ENCODE data around the gene RAPGEF1. TPM values are rescaled to one million over a fixed set of nuclear protein-coding genes. Genes with fewer than 3 reads are reported as not detected.

RAPGEF1 gene
- total RNA-seq, 1 experiment from 2014 or later: 47.1 TPM

DNA sequence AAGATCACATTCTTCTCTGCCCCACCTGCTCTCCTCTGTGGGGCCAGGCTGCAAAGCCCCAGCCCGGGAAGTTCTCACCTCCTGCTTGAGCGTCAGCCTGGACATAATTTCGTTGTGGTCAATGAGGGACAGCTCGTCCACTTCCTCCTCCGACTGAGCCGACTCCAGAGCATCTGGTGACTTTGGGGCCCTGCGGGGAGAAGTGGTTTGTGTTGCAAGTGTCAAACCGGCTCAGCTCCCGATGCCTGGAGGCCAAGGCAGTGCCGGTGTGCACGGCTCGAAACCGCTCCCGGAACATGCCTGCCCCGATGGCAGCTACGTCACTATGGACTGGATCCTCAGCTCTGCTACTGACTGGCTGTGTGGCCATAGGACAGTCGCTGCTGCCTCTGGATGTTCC lies 141.8 kb downstream of the RAPGEF1 start:
- no peak for DNase-seq
- no peaks in the 10 kb centered on the region for H3K27me3 ChIP-seq (ENCODE audit: control insufficient read depth, insufficient read depth, low read length)
- no peak overlapping the region for H3K4me3 ChIP-seq (ENCODE audit: insufficient read depth, low read depth, low read length)
- H3K36me3 ChIP-seq (replicated peaks; ENCODE audit: control insufficient read depth, insufficient read depth, low read length): peaks cover 31% of the 10 kb centered on the region

DNA sequence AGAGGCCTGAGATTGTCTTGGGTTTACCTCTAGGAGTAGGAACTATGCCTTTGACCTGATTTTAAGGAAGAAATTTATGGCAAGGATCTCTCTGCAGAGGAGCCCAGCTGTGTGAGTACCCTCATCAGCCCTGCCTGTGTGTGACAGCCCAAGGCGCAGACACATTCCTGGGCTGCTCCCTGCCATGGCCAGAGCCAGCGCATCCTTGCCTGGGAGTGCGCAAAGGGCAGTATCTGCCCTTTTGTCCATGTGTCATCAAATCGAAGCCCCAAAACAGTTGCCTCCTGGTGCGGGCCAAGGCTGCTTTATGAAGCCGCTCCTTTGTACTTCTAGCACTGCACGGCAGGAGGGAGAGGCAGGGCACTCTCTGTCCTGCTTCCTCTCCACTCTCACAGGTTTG lies 142.6 kb downstream of the RAPGEF1 start:
- peaks cover 31% of the 10 kb centered on the region for H3K36me3 ChIP-seq (replicated peaks; ENCODE audit: control insufficient read depth, insufficient read depth, low read length)
- H3K4me3 ChIP-seq (ENCODE audit: insufficient read depth, low read depth, low read length): no peak overlapping the region
- no peaks in the 10 kb centered on the region for H3K27me3 ChIP-seq (ENCODE audit: control insufficient read depth, insufficient read depth, low read length)
- DNase-seq: no peak

DNA sequence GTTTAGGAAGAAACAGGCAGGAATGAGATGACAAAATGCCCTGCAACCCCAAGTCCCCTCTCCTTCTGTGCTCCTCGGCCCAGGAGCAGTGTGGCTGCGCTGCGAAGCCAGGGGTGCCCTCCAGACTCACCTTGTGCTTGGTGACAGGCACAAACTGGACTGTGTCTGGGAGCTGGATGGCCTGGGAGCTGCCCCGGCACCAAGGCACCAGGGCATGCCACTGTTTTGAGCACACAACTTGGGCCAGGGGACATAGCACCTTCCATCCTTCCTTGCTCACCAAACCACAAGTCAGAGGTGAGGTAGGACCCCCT lies 143.5 kb downstream of the RAPGEF1 start:
- no peak for DNase-seq
- Histone ChIP-seq H3K36me3 (replicated peaks; ENCODE audit: control insufficient read depth, insufficient read depth, low read length) (peaks cover 27% of the 10 kb centered on the region), H3K27me3 (ENCODE audit: control insufficient read depth, insufficient read depth, low read length) (no peaks in the 10 kb centered on the region), H3K4me3 (ENCODE audit: insufficient read depth, low read depth, low read length) (no peak overlapping the region)

DNA sequence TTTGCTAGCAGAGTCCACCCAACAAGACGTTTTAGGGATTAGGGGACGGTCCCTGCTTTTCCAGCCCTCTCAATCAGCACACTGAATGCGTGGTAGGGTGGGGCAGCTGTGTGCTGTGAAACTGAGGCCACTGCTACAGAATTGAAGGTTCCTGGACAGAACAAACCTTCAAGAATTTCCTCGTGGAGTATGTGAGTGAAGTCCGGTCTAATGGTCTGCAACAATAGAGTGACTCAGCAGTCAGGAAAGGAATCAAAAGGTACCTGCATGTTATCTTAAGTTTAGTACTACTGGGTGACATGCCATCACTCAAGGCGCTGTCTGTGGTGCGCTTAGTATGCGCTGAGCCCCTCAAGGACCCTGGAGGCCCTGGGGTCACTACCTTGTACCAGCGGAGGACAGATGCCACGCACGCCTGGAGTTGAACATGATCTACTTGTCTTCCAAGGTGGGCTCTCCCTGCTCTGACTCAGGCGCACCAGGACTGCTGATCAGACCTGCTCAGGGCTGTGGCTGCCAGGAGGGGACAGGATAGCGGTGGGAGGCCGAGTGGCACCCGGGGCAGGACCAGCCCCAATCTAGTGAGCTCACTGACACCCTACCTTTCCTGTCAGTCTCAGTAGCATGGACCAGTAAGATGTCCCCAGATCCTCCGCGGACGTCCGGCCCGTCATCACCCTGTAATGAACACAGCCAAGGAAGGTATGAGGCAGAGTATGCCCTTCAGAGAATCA lies 144.0 kb downstream of the RAPGEF1 start:
- DNase-seq: no peak
- peaks cover 25% of the 10 kb centered on the region for H3K36me3 ChIP-seq (replicated peaks; ENCODE audit: control insufficient read depth, insufficient read depth, low read length)
- no peaks in the 10 kb centered on the region for H3K27me3 ChIP-seq (ENCODE audit: control insufficient read depth, insufficient read depth, low read length)
- no peak overlapping the region for H3K4me3 ChIP-seq (ENCODE audit: insufficient read depth, low read depth, low read length)

DNA sequence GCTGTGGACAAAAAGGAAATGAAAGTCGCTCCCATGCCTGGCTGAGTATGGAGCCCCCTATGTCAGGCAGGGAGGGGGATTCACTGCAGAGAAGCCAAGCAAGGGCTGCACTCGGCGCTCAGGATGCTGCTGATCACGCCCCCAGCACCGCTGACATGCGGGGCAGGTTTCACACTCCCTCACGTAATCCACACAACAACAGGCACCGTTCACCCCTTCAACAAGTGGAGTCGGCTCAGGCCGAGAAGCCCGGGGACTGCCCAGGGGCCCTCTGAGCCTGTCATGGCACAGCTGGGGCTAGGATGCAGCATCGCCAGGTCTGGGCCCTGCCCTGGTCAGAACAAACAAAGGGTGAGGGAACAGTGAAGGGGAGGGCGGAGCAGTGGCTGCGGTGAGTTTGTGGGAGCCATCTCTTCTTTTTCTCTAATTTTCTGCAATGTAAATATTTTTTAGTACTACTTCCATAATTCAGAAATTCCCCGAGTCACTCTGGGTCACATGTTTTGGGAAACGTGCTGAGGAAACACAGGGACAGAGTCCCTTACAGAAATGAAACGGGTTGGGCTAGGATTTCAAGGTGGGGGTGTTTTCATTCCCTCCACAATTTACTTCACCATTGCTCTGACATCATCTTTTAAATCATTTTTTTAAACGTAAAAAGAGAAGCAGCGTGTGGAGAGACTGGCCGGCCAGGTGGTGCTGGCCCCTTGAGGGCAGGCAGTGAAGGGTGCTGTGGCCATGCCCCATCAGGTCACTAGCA lies 144.8 kb downstream of the RAPGEF1 start:
- Histone ChIP-seq H3K36me3 (replicated peaks; ENCODE audit: control insufficient read depth, insufficient read depth, low read length) (peaks cover 27% of the 10 kb centered on the region), H3K4me3 (ENCODE audit: insufficient read depth, low read depth, low read length) (no peak overlapping the region)
- DNase-seq: no peak

DNA sequence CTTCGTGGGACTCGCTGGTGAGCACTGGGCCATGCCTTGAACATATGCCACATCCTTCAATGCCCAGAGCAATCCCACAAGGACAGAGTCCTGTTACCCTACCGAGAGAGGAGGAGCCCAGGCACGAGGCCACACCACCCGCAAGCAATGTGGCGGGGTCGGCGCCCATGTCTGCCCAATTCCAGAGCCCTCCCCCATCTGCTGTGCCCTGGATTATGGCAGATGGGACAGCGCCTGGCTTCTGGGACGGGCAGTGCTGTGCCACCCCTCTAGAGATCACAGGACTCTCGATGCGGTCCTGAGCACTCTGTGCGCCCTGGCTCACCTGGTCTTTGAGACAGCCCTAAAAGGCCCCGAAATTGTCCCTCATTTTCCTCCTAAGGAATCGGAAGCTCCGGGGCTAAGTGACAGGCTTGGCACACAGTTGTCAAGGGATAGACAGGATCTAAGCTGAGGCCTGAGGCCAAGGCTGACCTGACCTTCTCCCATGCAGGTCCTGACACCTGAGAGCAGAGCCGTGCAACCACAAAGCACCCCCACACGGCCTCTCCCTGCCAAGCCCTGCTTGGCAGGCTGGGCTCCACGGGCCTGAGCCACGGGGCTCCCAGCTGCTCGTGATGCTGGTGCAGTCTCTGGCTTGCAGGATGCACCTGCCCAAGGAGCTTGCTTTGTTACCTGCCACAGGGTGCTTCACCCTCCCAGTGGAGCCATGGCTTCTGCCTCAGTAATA lies 145.8 kb downstream of the RAPGEF1 start:
- Histone ChIP-seq H3K4me3 (ENCODE audit: insufficient read depth, low read depth, low read length) (no peak overlapping the region), H3K27me3 (ENCODE audit: control insufficient read depth, insufficient read depth, low read length) (no peaks in the 10 kb centered on the region), H3K36me3 (replicated peaks; ENCODE audit: control insufficient read depth, insufficient read depth, low read length) (peaks cover 27% of the 10 kb centered on the region)
- DNase-seq: no peak

More for the DNA sequence above, 144.8 kb downstream of the RAPGEF1 start:
- H3K27me3 ChIP-seq (ENCODE audit: control insufficient read depth, insufficient read depth, low read length): no peaks in the 10 kb centered on the region

DNA sequence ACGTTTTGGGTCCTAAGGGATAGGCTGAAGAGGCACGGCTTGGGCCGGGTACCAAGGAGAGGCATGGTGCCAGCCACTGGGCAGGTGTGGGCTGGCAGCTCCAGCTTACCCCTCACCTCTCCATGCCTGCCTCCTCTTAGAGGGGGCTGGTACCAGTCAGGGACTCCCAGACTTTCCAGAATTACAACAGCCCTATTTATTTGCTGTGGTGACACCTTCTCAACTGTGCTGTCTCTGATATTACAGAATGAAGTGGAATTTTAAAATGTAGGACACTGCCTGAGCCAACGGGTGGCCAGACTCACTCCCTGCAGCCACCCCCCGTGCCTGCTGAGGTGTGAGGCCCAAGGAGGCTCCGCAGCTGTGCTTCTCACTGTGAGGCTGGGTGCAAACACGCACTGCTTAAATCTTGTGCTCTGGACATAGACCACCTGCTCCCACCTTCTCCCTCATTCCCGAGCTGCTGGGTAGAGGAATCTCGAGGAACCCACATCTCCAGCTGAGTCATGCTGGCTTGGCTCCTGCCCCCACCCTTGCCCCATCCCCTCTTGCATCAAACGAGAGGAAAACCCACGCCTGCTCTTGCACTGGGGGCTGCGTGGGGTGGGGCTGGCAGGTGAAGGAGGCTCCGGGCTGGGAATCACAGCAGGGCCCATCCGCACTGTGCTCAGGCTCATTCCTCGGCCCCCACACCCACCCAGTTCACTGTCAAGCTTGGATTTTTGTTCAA lies 146.6 kb downstream of the RAPGEF1 start:
- H3K4me3 ChIP-seq (ENCODE audit: insufficient read depth, low read depth, low read length): no peak overlapping the region
- H3K36me3 ChIP-seq (replicated peaks; ENCODE audit: control insufficient read depth, insufficient read depth, low read length): peaks cover 28% of the 10 kb centered on the region
- no peaks in the 10 kb centered on the region for H3K27me3 ChIP-seq (ENCODE audit: control insufficient read depth, insufficient read depth, low read length)
- DNase-seq: no peak

DNA sequence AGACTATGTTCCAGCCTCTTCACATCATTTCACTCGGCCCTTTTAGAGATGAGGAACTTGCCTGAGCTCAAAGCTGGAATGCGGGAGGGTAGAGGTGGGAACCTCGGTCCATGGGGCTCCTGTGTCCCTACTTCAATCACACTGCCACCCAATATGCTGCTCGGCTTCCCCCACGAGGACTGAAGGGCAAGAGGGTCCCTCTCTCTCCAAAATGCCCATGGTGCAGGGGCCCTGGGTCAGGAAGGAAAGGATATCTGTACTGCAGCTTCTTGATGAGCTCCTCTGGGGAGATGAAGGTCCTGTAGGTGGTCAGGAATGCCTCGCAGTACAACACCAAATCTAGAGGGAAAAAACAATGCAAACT lies 148.0 kb downstream of the RAPGEF1 start:
- no peaks in the 10 kb centered on the region for H3K27me3 ChIP-seq (ENCODE audit: control insufficient read depth, insufficient read depth, low read length)
- no peak for DNase-seq

DNA sequence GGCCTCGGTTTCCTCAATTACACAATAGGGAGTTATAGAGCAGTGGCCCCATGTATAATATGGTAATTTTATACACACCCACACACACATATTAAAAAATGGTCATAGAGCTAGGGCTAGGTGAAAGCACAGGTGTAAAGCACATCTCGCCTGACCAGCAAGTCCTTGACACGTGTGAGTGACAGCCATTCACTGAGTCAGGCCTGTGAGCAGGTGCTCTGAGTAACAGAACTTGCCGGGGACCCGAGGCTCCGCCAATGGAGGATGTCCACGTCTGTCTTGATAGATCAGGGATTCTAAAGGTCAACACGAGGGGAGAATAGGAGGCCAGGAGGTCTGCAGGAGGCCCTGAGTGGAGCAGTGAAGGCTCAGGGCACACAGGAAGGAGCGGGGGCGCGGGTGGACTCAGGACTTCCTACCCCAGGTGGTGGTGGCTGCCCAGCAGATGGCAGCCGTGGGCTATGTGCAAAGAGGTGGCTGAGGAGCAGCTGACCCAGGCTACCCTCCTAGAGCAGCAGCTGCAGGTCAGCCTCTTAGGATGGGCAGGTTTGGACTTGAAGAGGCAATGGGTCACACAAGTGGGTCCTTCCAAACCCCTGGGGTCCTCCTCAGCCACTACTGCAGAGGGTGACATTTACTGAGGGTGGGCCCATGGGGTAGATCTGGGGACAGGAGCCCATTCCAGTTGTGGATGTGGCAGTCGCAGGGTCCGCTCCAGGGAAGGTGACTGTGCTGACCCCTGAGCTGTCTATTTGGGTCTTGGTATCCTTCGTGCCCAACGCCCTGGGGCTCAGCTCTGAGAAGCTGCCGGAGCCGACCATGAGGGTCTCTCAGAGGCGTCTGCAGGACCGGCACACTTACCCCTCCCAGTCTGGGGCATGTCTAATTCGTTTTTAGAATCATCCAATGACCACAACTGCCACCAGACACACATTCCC lies 148.7 kb downstream of the RAPGEF1 start:
- DNase-seq: peak; percentile 95
- Histone ChIP-seq H3K36me3 (replicated peaks; ENCODE audit: control insufficient read depth, insufficient read depth, low read length) (peaks cover 26% of the 10 kb centered on the region), H3K27me3 (ENCODE audit: control insufficient read depth, insufficient read depth, low read length) (no peaks in the 10 kb centered on the region), H3K4me3 (ENCODE audit: insufficient read depth, low read depth, low read length) (no peak overlapping the region)

More for the DNA sequence above, 148.0 kb downstream of the RAPGEF1 start:
- H3K36me3 ChIP-seq (replicated peaks; ENCODE audit: control insufficient read depth, insufficient read depth, low read length): peaks cover 31% of the 10 kb centered on the region
- H3K4me3 ChIP-seq (ENCODE audit: insufficient read depth, low read depth, low read length): no peak overlapping the region

DNA sequence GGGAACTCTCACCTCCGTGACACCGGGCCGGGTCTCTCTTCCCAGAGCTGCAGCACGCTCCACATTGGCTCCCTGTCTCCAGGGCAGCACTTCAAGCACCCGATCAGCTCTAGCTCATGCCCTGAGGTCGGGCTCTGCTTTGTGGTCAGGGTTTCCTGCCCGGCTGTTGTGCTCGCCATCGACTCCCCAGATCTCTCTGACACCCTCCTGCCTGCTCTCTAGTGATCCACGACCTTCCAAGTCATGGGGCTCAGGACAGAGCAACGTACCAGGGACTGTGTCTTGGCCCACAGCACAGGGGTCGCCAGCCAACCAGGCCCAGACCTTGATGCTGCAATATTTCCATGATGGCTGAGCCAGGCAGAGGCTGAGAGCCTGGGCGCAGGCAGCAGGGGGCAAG lies 149.4 kb downstream of the RAPGEF1 start:
- Histone ChIP-seq H3K4me3 (ENCODE audit: insufficient read depth, low read depth, low read length) (no peak overlapping the region), H3K36me3 (replicated peaks; ENCODE audit: control insufficient read depth, insufficient read depth, low read length) (peaks cover 21% of the 10 kb centered on the region), H3K27me3 (ENCODE audit: control insufficient read depth, insufficient read depth, low read length) (no peaks in the 10 kb centered on the region)
- no peak for DNase-seq

DNA sequence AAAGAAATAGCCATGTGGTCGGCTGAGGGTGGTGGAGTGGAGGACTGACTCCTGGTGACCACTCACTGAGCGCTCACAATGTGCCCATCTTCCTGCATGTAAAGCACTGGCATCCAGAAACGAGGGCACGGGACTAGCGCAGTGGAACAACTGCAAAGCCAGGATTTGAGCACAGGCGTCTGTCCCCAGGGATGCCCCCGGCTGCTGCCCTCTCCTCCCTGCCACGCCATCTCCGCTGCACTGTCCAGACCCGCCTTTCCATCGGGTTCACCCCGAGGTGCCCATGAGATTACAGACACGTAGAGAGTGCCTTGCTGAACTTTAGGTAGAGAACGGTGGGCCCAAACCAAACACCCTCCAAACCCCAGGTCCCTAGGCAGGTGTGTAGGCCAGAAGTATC lies 149.9 kb downstream of the RAPGEF1 start:
- peaks cover 22% of the 10 kb centered on the region for H3K36me3 ChIP-seq (replicated peaks; ENCODE audit: control insufficient read depth, insufficient read depth, low read length)
- no peak overlapping the region for H3K4me3 ChIP-seq (ENCODE audit: insufficient read depth, low read depth, low read length)
- DNase-seq: no peak
- no peaks in the 10 kb centered on the region for H3K27me3 ChIP-seq (ENCODE audit: control insufficient read depth, insufficient read depth, low read length)

DNA sequence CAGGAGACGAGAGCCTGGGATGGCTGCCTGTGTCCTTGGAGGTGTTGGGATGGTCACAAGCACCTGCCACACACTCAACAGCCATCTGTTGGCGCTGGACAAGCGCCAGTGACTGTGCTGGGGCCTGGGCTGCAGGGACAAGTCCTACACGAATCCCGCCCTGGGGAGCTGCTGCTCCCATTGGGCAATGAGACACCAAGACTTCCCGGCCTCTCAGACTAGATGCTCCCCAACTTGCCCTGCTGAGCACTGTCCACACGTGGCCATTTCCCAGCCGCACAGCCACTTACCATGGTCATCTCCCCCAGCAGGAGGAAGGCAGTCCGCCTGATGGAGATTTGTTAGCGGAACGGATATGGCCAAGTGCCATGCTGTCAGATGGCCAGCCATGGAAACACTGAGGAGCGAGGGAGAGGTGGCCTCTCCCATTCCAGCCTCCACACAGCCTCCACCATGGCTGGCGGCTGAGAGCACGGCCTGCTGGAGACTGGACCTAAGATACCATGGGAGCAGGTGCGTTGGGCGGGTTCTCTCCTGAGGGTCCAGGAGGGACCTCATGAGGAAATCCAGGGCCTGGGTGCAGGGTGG lies 150.7 kb downstream of the RAPGEF1 start:
- H3K4me3 ChIP-seq (ENCODE audit: insufficient read depth, low read depth, low read length): no peak overlapping the region
- DNase-seq: no peak
- peaks cover 20% of the 10 kb centered on the region for H3K36me3 ChIP-seq (replicated peaks; ENCODE audit: control insufficient read depth, insufficient read depth, low read length)
- H3K27me3 ChIP-seq (ENCODE audit: control insufficient read depth, insufficient read depth, low read length): no peaks in the 10 kb centered on the region

DNA sequence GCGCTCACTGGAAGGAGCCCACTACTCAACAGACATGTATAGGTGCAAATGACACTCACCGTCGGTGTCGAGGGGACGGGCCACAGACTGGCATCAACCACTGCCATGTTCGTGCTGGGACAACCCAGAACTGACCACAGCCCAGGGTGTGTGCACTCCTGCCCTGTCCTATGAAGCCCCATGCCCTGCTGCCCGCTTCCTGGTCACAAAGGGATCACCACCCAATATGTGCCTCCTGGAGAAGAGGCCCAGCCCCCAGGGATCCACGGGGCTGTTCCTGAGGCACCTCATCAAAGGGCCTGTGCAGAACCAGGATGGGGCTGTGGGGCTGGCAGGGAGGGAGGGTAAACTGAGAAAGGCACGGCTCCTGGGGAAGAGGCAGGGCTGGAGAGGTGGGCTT lies 151.5 kb downstream of the RAPGEF1 start:
- H3K36me3 ChIP-seq (replicated peaks; ENCODE audit: control insufficient read depth, insufficient read depth, low read length): peaks cover 21% of the 10 kb centered on the region
- H3K4me3 ChIP-seq (ENCODE audit: insufficient read depth, low read depth, low read length): no peak overlapping the region
- H3K27me3 ChIP-seq (ENCODE audit: control insufficient read depth, insufficient read depth, low read length): no peaks in the 10 kb centered on the region
- no peak for DNase-seq

Data from H7 (cell line).